Fibroblast of upper back skin (primary cell): ENCODE data around the gene KNDC1.
"Not testable (repeated sequence)": the region's sequence is repeated elsewhere in the genome, so short reads cannot be mapped to it uniquely, and the experiment has no call there.

Source experiments
- DNase-seq: peaks from one replicate; pipeline ENCODE4 v3.0.0-alpha.2; 2013

KNDC1 gene

GRCh38 chr10:133226251-133226808, 66.3 kb downstream of the KNDC1 start:
- no peak for DNase-seq

GRCh38 chr10:133227256-133227655, 67.2 kb downstream of the KNDC1 start:
- DNase-seq = no peak

DNA sequence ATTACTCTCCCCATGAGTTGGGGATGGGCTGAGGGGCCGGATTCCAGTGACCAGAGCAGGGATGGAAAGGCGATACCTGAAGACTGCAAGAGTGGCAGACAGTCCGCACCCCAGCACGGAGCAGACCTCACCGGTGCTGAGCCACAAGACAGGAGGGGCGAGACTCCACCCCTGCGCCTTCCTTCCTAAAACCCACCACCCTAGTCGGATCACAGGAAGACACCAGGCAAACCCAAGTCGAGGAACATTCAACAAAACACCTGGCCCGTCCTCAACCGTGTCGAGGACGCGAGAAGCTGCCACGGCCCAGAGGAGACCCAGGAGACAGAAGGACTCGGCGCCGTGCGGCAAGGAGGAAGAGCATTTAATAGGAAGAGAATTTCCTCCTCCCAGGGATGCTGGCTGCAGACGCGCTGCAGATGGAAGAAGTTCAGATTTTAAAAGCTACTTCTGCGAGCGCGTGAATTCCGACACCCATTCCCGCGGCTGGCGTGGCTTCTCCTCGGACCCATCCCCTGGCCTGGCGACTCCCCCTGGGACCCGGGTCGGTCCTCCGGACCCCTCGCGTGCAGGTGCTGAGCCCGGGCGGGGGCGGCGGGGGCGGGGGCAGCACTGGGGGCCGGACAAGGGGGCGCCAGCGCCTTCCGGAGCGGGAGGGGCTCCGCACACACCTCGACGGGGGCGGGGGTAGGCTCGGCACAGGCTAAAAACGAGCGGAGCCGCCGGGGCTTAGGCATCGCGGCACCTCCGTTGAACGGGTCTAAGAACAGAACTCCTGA, 69.4 kb downstream of the KNDC1 start:
- no peak for DNase-seq

- DNase-seq = no peak
Measured at GRCh38 chr10:133230044-133230361, 70.0 kb downstream of the KNDC1 start, which contains the start of gene UTF1. Gene UTF1 (plus strand): TSS chr10:133230217. CDS start chr10:133230289, 72 bp downstream.

GRCh38 chr10:133230387-133231195, 70.6 kb downstream of the KNDC1 start:
- no peak for DNase-seq

- DNase-seq = no peak
Measured at GRCh38 chr10:133231244-133231945, 71.4 kb downstream of the KNDC1 start.

GRCh38 chr10:133231946-133232574, 72.0 kb downstream of the KNDC1 start:
- DNase-seq = no peak

- DNase-seq = not testable (repeated sequence)
Measured at GRCh38 chr10:133234796-133235195, 74.8 kb downstream of the KNDC1 start.

DNA sequence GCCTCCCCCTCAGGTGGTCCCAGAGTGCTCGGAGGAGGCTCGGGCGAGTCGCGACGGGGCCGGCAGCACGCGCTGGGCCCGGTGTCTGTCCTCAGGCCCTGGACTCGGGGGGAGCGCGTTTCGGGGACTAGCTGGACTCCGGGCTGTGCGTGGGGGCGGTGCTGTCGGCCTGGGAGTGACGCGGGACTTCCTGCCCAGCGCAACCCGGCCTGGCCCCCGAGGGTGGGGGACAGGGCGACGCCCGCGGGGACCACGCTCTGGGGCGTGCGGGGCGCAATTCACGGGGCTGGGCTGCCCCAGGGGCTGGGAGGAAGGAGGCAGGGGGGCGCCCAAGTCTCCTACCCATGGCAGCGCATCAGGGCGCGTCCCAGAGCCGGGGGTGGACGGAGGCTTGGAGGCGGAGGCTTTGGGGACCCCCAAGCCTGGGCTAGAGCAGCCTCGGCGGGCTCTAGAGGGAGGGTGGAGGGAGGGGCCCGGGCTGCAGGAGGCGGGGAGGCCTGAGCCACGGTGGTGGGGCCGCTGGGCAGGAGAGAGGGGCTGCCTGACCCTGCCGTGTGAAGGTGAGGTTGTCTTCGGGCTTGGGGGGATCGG, 75.3 kb downstream of the KNDC1 start:
- DNase-seq = no peak

- no peak for DNase-seq
Measured at GRCh38 chr10:133235932-133236331, 75.9 kb downstream of the KNDC1 start.

DNA sequence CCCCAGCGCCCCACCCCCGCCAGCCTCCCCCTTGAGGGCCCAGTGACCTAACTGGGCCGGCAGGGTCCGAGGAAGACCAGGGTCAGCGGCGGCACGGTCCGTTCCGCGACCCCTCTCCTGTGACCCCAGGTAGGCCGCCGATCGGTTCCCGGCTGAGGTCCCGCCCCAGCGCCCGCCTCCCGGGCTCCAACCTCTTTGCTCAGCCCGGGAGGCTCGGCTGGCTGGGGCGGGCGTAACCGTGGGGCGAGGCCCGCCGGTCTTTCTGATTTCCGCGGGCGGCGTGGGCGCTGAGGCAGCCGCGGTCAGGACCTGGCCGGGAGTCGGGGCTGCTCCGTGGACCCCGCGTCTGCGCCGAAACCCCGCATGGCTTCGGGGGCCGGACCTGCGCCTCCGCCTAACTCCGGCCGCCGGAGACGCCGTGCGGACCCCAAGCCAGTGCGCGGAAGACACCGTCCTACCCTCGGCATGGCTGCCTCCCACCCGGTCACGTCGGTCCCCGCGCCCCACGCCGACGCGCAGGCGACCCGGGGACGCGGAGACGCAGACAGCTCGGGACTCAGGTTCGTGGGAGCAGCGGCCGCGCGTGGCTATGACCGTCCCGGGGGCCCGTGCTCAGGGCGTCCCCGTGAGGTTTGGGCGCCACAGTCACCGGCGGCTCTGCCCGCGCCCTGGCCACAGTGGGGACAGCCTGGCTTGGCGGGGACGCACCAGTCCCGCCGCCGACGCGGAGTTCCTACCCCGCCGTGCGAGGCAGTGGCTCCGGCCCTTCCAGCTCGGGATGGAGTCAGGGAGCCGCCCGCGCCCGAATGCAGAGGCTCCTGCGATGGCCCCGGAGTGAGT, 76.6 kb downstream of the KNDC1 start:
- DNase-seq = no peak

DNA sequence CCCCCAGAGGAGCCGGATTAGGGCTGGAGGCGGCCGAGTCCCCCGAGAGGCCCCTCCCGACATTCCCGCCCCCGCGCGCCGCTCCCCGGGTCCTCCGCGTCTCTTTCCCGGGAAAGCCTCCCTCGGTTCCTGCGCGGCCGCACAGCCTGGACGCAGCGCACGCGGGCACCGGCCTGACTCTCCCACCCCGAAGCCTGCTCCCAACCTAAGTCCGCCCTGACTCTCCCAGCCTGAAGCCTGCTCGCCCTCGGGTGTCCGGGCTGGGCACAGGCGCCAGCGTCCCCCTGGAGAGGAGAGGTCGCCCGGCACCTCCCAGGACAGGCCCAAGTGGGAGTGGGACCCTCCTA, 77.2 kb downstream of the KNDC1 start:
- no peak for DNase-seq

- no peak for DNase-seq
Measured at GRCh38 chr10:133237588-133238465, 77.8 kb downstream of the KNDC1 start, which contains the start of gene VENTX. Gene VENTX (plus strand): TSS chr10:133237855. CDS start chr10:133237915, 60 bp downstream.

GRCh38 chr10:133238466-133238804, 78.4 kb downstream of the KNDC1 start:
- no peak for DNase-seq

GRCh38 chr10:133239990-133240389, 80.0 kb downstream of the KNDC1 start:
- DNase-seq = no peak

- DNase-seq = no peak
Measured at GRCh38 chr10:133241501-133242205, 81.6 kb downstream of the KNDC1 start.

DNA sequence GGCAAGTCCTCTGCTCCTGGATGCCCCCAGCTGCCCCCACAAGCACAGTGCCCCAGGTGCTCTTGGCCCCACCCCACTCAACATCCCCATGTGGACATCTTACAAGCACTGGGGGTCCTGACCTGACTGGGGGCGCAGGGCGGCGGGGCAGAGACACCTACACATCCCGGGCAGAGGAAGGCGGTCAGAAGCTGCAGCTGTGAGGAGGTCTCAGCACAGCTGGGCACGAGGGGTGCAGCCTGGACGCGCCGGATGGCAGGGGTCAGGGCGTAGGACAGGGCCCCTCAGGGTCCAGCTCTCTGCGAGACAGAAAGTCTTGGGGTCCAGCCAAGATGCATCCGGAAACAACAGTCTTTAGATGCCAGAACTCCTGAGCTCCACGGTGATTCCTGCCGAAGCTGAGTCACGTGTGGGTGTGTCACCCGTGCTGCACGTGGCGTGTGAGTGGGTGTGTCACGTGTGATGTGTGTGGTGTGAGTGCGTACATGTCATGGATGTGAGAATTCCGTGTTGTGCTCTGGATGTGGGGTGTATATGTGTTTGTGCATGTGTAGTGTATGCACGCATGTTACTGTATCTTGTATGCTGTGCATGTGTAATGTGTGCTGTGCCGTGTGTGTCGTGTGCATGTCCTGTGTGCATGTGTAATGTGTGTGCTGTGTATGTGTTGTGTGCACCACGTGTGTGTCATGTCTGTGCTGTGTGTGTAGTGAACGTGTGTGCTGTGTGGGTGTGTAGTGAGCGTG, 82.8 kb downstream of the KNDC1 start:
- no peak for DNase-seq

GRCh38 chr10:133243593-133243992, 83.6 kb downstream of the KNDC1 start:
- DNase-seq = no peak
